ENCODE results near the gene FAR2.

Gene FAR2

DNA sequence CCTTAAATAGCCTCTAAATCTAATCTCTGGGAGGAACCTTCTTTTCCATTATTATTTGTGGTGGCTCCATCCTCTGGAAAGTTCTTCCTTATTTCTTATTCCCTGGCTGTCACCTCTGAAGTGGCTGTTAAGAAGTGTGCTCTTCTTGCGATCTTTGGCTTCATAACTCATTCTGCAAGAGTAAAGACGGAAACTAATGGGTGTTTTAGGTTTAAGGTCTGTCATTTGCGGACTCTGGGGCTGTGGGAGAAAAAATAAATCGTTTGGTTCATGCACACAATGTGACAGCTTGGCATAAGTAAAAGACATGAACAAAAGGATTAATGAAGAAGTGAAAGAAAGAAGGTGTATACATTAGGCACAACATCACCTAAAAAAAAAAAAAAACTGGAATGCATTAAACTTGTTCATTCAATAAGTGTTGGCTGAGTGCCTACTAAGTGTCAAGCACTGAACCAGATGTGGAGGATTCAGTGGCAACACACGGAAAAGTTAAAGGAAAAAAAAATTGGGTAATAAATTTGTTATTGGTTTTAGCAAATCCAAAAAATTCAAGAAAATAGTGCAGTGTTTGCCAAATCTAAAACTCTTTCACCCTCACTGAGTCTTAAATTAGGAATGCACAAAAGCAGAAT lies 132.4 kb downstream of the FAR2 start:
- Histone ChIP-seq H3K27me3 (ENCODE audit: insufficient read depth, low read length) (no peaks in the 10 kb centered on the region), H3K9me2 (ENCODE audit: low read depth, low read length) (no peaks in the 10 kb centered on the region), H3K27ac (ENCODE audit: low read depth, low read length, poor library complexity, severe bottlenecking) (no peak overlapping the region), H3K36me3 (ENCODE audit: insufficient read depth, low read length) (no peaks in the 10 kb centered on the region), H3K79me2 (ENCODE audit: insufficient read depth, low read length) (no peaks in the 10 kb centered on the region), H3K4me2 (ENCODE audit: low read length) (no peak overlapping the region), H3K9me3 (ENCODE audit: low read length) (no peaks in the 10 kb centered on the region), H4K20me1 (ENCODE audit: insufficient read depth, low read length) (no peaks in the 10 kb centered on the region), H3K4me1 (ENCODE audit: insufficient read depth, low read length, severe bottlenecking) (no peaks in the 10 kb centered on the region), H3K4me3 (ENCODE audit: low read depth, low read length, poor library complexity, severe bottlenecking) (no peak overlapping the region), H3F3A (ENCODE audit: insufficient read depth, low read length) (no peaks in the 10 kb centered on the region), H2AFZ (ENCODE audit: low read length) (no peak overlapping the region), H3K9ac (ENCODE audit: low read length) (no peak overlapping the region)
- TF ChIP-seq, protein P1, sequence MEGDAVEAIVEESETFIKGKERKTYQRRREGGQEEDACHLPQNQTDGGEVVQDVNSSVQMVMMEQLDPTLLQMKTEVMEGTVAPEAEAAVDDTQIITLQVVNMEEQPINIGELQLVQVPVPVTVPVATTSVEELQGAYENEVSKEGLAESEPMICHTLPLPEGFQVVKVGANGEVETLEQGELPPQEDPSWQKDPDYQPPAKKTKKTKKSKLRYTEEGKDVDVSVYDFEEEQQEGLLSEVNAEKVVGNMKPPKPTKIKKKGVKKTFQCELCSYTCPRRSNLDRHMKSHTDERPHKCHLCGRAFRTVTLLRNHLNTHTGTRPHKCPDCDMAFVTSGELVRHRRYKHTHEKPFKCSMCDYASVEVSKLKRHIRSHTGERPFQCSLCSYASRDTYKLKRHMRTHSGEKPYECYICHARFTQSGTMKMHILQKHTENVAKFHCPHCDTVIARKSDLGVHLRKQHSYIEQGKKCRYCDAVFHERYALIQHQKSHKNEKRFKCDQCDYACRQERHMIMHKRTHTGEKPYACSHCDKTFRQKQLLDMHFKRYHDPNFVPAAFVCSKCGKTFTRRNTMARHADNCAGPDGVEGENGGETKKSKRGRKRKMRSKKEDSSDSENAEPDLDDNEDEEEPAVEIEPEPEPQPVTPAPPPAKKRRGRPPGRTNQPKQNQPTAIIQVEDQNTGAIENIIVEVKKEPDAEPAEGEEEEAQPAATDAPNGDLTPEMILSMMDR (IDR thresholded peaks at IDR 0.05; ENCODE audit: low read length), result no peak
- TF ChIP-seq EZH2 (IDR thresholded peaks at IDR 0.05; ENCODE audit: borderline replicate concordance, low read length), result no peak

DNA sequence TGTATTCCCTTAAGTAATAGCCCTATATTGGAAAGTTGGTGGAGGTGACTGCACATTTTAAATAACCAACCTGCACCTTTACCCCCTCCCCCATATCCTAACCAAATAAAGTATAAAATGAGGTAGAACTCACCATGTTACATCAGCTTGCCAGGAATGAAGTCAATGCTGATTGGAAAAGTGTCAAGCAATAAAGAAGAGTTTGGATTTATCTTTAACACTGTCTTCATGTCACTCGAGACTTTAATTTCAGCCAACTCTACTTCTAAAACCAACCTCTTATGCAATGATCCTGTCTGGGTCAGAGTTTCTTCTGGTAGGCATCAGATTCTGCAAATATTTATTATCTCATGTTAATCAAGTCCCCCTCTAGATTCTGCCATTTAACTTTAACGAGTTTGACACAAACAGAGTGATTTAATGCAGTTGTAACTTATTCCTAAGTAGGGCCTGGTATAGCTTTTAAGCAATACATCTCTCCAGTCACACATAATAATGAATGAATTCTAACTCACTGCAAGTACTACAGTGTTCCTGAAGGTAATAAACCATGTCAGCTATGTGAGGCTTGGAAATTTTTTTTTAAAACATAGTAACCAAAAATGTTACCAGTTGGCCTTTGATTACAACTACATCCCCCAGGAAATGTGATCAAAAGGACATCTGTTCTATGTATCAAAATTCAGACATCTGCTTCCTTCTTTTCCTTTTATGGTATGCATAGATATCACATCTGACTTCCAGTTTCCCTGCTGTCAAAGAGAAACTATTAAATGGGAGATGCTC lies 133.1 kb downstream of the FAR2 start:
- H3K4me1 ChIP-seq (ENCODE audit: insufficient read depth, low read length, severe bottlenecking), result no peaks in the 10 kb centered on the region
- no peak overlapping the region for H2AFZ ChIP-seq (ENCODE audit: low read length)
- H3K4me2 ChIP-seq (ENCODE audit: low read length), result no peak overlapping the region
- H4K20me1 ChIP-seq (ENCODE audit: insufficient read depth, low read length), result no peaks in the 10 kb centered on the region
- TF ChIP-seq, protein P1 (IDR thresholded peaks at IDR 0.05; ENCODE audit: low read length), result no peak
- no peak for TF ChIP-seq EZH2 (IDR thresholded peaks at IDR 0.05; ENCODE audit: borderline replicate concordance, low read length)
- H3K27ac ChIP-seq (ENCODE audit: low read depth, low read length, poor library complexity, severe bottlenecking), result no peak overlapping the region
- H3K9me3 ChIP-seq (ENCODE audit: low read length), result no peaks in the 10 kb centered on the region
- H3K36me3 ChIP-seq (ENCODE audit: insufficient read depth, low read length), result no peaks in the 10 kb centered on the region
- no peaks in the 10 kb centered on the region for H3F3A ChIP-seq (ENCODE audit: insufficient read depth, low read length)
- no peaks in the 10 kb centered on the region for H3K79me2 ChIP-seq (ENCODE audit: insufficient read depth, low read length)
- H3K27me3 ChIP-seq (ENCODE audit: insufficient read depth, low read length), result no peaks in the 10 kb centered on the region
- no peak overlapping the region for H3K9ac ChIP-seq (ENCODE audit: low read length)
- H3K9me2 ChIP-seq (ENCODE audit: low read depth, low read length), result no peaks in the 10 kb centered on the region
- H3K4me3 ChIP-seq (ENCODE audit: low read depth, low read length, poor library complexity, severe bottlenecking), result no peak overlapping the region

DNA sequence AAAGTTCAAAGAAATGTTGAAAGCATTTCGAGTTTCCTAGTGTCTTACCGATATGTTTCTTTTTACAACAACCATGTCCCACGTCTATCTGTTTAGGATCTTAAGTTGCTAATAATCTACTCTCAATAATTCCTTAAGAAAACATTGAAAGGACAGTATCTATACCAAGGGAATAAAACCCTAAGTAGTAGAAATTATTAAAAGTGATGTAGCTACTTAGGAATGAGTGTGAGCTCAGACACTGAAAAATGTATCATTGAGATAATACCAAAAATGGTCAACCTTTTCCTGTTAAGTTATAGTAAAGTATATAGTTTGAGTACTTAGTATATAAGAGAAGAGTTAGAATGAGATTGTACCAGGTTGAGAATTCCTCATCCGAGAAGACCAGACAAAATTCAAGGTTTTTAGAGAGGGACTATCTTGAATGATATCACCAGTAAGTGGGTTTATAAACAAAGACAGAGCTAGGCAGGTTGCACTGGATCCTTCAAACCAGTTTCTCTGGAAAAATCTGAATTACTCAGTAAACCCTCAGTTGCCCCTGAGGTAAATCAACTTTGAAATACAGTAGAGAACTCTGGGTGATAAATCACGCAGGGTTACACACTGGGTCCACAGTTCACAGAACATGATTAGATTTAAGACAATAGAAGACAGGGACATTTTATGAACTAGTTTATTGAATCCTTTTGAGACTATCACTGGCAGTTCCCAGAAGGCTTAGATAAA lies 135.1 kb downstream of the FAR2 start:
- Histone ChIP-seq H3K79me2 (ENCODE audit: insufficient read depth, low read length) (no peaks in the 10 kb centered on the region), H3K27ac (ENCODE audit: low read depth, low read length, poor library complexity, severe bottlenecking) (no peak overlapping the region), H3K9me3 (ENCODE audit: low read length) (no peaks in the 10 kb centered on the region), H3K4me3 (ENCODE audit: low read depth, low read length, poor library complexity, severe bottlenecking) (no peak overlapping the region), H3K9me2 (ENCODE audit: low read depth, low read length) (no peaks in the 10 kb centered on the region), H2AFZ (ENCODE audit: low read length) (no peak overlapping the region), H3K4me1 (ENCODE audit: insufficient read depth, low read length, severe bottlenecking) (no peaks in the 10 kb centered on the region), H3K4me2 (ENCODE audit: low read length) (no peak overlapping the region), H3F3A (ENCODE audit: insufficient read depth, low read length) (no peaks in the 10 kb centered on the region), H3K9ac (ENCODE audit: low read length) (no peak overlapping the region), H4K20me1 (ENCODE audit: insufficient read depth, low read length) (no peaks in the 10 kb centered on the region), H3K36me3 (ENCODE audit: insufficient read depth, low read length) (no peaks in the 10 kb centered on the region), H3K27me3 (ENCODE audit: insufficient read depth, low read length) (no peaks in the 10 kb centered on the region)
- TF ChIP-seq, protein P1 (IDR thresholded peaks at IDR 0.05; ENCODE audit: low read length), result no peak
- no peak for TF ChIP-seq EZH2 (IDR thresholded peaks at IDR 0.05; ENCODE audit: borderline replicate concordance, low read length)
